Peyer's patch (tissue), 4 donors: ENCODE measurements around the gene FGFRL1. TPM values are rescaled to one million over a fixed set of nuclear protein-coding genes. Genes with fewer than 3 reads are reported as not detected.

Experiments
- DNase-seq, 3 donors: peaks; one replicate each; pipeline ENCODE4 v3.0.0-alpha.2; 2017 to 2019
- H3K27ac ChIP-seq, 4 donors: fragments of 200-600 bp; sonication (generic); one replicate each; pipeline ENCODE4 v1.5.1; 2016 to 2019
- H3K27me3 ChIP-seq, 2 donors: fragments of 200-600 bp; sonication (generic); one replicate each; pipeline ENCODE4 v1.5.1; 2019
- H3K36me3 ChIP-seq, 3 donors: fragments of 200-600 bp; sonication (generic); one replicate each; pipeline ENCODE4 v1.5.1; 2016 to 2019
- H3K4me1 ChIP-seq, 4 donors: fragments of 200-600 bp; sonication (generic); one replicate each; pipeline ENCODE4 v1.5.1; 2016 to 2019
- H3K4me3 ChIP-seq, 4 donors: fragments of 200-600 bp; sonication (generic); 1 replicate in 3 of 4; 2 replicates in 1 of 4; pipeline ENCODE4 v1.5.1; 2016 to 2019; ENCODE audit warnings: mild to moderate bottlenecking in 1 of 4
- H3K9me3 ChIP-seq, 4 donors: fragments of 200-600 bp; sonication (generic); one replicate each; pipeline ENCODE4 v1.5.1; 2016 to 2019; ENCODE audit warnings: mild to moderate bottlenecking in 1 of 4
- CTCF ChIP-seq, 6 experiments: fragments of 450-650 bp in 4 of 6; fragments of 200-600 bp in 2 of 6; sonication (generic) in 1 of 6; IDR thresholded peaks; one replicate each; pipeline ENCODE4 v1.5.1; 2017 to 2019; ENCODE audit warnings: antibody characterized with exemption in 6 of 6, mild to moderate bottlenecking in 3 of 6, moderate library complexity in 1 of 6
- POLR2A ChIP-seq, 2 donors: fragments of 450-650 bp; IDR thresholded peaks; one replicate each; pipeline ENCODE4 v1.5.1; 2017; ENCODE audit warnings: antibody characterized with exemption in 2 of 2, mild to moderate bottlenecking in 2 of 2, moderate library complexity in 2 of 2
- total RNA-seq, 4 donors: library from RNA; depleted of rRNA; stranded (reverse); fragments of >200 nt; gene quantifications; one replicate each; pipeline ENCODE4 v1.1.0, GENCODE V29; 2016

Gene FGFRL1
- total RNA-seq, 4 donors from 2014 or later, result 10.3 to 29.7 (median 26.8) TPM

- DNase-seq, result no peak
- no peaks in the 10 kb centered on the region for H3K27me3 ChIP-seq
- TF ChIP-seq POLR2A (IDR thresholded peaks at IDR 0.05) (no peak), CTCF (IDR thresholded peaks at IDR 0.05) (no peak)
- H3K4me1 ChIP-seq, result no peaks in the 10 kb centered on the region
- H3K9me3 ChIP-seq, result peaks cover 0 to 4% (median 0%) of the 10 kb centered on the region in 4 donors
- no peak overlapping the region for H3K4me3 ChIP-seq
- H3K27ac ChIP-seq, result no peak overlapping the region
- no peaks in the 10 kb centered on the region for H3K36me3 ChIP-seq
These were observed 19.9 kb downstream of the FGFRL1 start for GRCh38 chr4:1031346-1031745.

GRCh38 chr4:1031956-1032795 lies 20.8 kb downstream of the FGFRL1 start:
- Histone ChIP-seq H3K4me3 (no peak overlapping the region), H3K27me3 (no peaks in the 10 kb centered on the region), H3K27ac (no peak overlapping the region), H3K4me1 (no peaks in the 10 kb centered on the region), H3K36me3 (no peaks in the 10 kb centered on the region), H3K9me3 (peaks cover 0 to 4% (median 0%) of the 10 kb centered on the region in 4 donors)
- TF ChIP-seq CTCF (IDR thresholded peaks at IDR 0.05) (peak in 1 of 6 experiments; percentile 15), POLR2A (IDR thresholded peaks at IDR 0.05) (no peak)
- DNase-seq, result no peak

GRCh38 chr4:1032861-1033260 lies 21.4 kb downstream of the FGFRL1 start:
- H3K4me1 ChIP-seq, result no peaks in the 10 kb centered on the region
- no peaks in the 10 kb centered on the region for H3K36me3 ChIP-seq
- H3K27me3 ChIP-seq, result no peaks in the 10 kb centered on the region
- peaks cover 0 to 4% (median 0%) of the 10 kb centered on the region in 4 donors for H3K9me3 ChIP-seq
- TF ChIP-seq POLR2A (IDR thresholded peaks at IDR 0.05) (no peak), CTCF (IDR thresholded peaks at IDR 0.05) (no peak)
- H3K27ac ChIP-seq, result no peak overlapping the region
- no peak for DNase-seq
- no peak overlapping the region for H3K4me3 ChIP-seq

- peaks cover 0 to 4% (median 0%) of the 10 kb centered on the region in 4 donors for H3K9me3 ChIP-seq
- H3K4me1 ChIP-seq, result no peaks in the 10 kb centered on the region
- H3K27me3 ChIP-seq, result no peaks in the 10 kb centered on the region
- no peak for TF ChIP-seq POLR2A (IDR thresholded peaks at IDR 0.05)
- no peak for TF ChIP-seq CTCF (IDR thresholded peaks at IDR 0.05)
- no peak for DNase-seq
- no peaks in the 10 kb centered on the region for H3K36me3 ChIP-seq
- no peak overlapping the region for H3K4me3 ChIP-seq
- H3K27ac ChIP-seq, result no peak overlapping the region
These were observed 22.6 kb downstream of the FGFRL1 start for GRCh38 chr4:1033840-1034551.

- Histone ChIP-seq H3K4me1 (peaks cover 0 to 8% (median 0%) of the 10 kb centered on the region in 4 donors), H3K4me3 (no peak overlapping the region), H3K9me3 (peaks cover 0 to 4% (median 0%) of the 10 kb centered on the region in 4 donors), H3K36me3 (no peaks in the 10 kb centered on the region), H3K27ac (no peak overlapping the region), H3K27me3 (no peaks in the 10 kb centered on the region)
- DNase-seq, result no peak
- TF ChIP-seq CTCF (IDR thresholded peaks at IDR 0.05) (peak in 2 of 6 experiments; percentile 14 to 18), POLR2A (IDR thresholded peaks at IDR 0.05) (no peak)
These were observed 24.1 kb downstream of the FGFRL1 start for GRCh38 chr4:1035510-1035909.
